ENCODE results near the gene ACAD9.
"Not testable (repeated sequence)": the region's sequence is repeated elsewhere in the genome, so short reads cannot be mapped to it uniquely, and the experiment has no call there.

ACAD9 gene

DNA sequence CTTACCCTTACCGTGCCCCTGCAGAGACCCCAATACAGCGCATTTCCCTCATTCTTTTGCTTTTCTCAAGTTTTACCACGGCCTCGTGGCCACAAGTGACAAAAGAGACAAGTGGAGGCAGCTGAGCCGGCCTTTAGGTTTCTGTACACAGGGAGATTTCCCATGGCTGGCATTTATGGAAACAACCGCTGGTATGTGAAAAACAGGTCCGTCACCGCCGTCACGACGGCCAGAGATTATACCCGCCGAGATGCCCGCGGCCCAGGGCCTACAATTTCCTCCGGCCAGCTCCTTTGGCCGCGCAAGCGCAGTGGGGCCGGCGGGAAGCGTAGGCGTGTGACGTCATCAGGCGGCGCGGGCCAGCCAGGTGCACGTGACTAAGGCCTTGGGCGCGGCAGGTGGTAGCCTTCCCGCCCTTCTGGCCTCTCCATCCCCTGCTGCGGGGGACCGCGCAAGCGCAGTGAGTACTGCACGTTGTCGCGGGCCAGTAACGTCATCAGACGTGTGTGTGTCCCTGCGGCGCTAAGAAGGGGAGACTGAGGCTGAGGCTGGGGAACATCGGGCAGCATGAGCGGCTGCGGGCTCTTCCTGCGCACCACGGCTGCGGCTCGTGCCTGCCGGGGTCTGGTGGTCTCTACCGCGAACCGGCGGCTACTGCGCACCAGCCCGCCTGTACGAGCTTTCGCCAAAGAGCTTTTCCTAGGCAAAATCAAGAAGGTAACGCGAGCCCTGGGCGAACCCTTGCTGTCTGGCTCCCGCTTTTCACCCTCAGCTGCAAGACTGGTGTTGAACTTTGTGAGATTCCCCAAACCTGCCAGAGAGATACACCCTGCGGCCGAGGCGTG, at the start of gene ACAD9:
Gene ACAD9, plus strand, starts transcription at position 496 of the 845 bp plus-strand sequence. Its CDS starts 72 bp downstream, at position 568.
- peak; percentile 94 for DNase-seq (ENCODE audit: low read depth, low spot score)

GRCh38 chr3:128829925-128830625, 49.3 kb upstream of the ACAD9 start:
- not testable (repeated sequence) for DNase-seq (ENCODE audit: low read depth, low spot score)

DNA sequence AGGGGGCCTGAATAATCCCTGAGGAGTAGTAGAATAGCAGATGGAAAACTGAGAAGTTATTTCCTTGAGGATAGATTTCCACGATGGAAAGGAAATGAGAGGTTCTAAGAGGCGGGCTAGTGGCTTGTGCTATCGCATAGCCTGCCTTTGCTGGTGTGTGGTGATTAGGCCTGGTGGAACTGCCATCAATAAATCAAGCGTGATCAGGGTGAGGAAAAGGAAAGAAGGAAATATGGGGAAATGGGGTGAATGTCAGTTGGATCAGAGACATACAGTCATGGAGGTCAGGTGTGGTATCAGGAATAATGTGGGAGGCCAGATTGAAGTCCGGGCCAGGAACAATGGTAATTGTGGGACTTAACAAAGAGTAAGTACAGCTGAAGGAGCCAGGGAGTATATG, 48.7 kb upstream of the ACAD9 start:
- not testable (repeated sequence) for DNase-seq (ENCODE audit: low read depth, low spot score)

GRCh38 chr3:128832979-128833378, 46.4 kb upstream of the ACAD9 start:
- DNase-seq (ENCODE audit: low read depth, low spot score), result not testable (repeated sequence)

DNA sequence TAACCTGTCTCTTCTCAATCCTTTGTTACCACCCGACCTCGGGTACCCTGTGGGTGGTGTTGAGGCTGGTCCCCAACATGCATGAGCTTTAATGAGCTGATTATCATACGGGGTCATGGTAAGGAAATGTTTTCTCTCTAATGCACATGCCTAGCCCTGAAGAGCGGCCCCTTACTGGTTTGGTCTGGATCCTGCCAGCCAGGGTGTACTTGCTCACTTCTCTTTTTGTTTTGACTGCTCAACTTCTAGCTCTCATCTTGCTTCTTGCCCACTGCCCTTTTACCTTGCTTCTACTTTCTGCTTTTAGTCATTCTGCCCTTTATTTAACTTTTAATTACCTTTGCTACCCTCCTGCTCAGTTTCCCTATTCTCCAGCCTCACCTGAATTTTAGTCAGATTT, 44.3 kb upstream of the ACAD9 start:
- no peak for DNase-seq (ENCODE audit: low read depth, low spot score)

- DNase-seq (ENCODE audit: low read depth, low spot score), result no peak
Measured at GRCh38 chr3:128841926-128842920, 37.2 kb upstream of the ACAD9 start.

- no peak for DNase-seq (ENCODE audit: low read depth, low spot score)
Measured at GRCh38 chr3:128844502-128844901, 34.9 kb upstream of the ACAD9 start.

- DNase-seq (ENCODE audit: low read depth, low spot score), result no peak
Measured at GRCh38 chr3:128845119-128845777, 34.2 kb upstream of the ACAD9 start.

- peak; percentile 48 for DNase-seq (ENCODE audit: low read depth, low spot score)
Measured at GRCh38 chr3:128845778-128846485, 33.5 kb upstream of the ACAD9 start.

- DNase-seq (ENCODE audit: low read depth, low spot score), result no peak
Measured at GRCh38 chr3:128846486-128846891, 32.9 kb upstream of the ACAD9 start.

DNA sequence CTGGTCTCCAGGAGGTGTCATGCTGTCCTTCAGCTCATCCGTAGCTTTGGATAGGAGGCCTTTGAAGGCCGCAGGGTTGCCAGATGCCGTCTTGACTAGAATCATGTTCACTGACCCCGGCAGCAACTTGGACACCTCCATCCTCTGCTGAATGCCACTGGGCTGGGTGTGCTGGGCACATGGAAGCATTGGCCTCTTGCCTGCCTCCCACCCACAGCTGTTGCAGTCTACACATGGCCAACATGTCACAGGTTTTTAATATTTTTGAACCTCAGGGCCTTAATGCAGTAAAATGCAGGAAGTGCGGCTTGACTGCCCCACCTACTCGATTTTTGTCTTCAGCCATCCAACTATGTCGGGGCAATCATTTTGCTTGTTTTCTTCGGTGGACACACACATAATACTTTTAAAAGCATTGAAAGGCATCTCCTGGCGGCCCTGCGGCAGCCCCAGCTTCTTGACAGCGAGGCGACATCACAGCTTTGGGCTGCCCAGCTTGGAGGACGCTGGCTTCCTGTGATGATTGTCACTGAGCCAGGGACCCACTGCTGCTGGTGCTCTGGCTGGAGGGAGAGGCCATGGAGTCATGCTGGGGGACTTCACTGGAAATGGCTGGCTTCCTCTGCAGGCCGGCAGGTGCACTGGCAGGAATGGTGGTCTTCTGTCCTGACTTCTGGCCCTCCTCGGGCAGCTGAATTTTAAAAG, 31.6 kb upstream of the ACAD9 start:
- DNase-seq (ENCODE audit: low read depth, low spot score), result no peak

DNA sequence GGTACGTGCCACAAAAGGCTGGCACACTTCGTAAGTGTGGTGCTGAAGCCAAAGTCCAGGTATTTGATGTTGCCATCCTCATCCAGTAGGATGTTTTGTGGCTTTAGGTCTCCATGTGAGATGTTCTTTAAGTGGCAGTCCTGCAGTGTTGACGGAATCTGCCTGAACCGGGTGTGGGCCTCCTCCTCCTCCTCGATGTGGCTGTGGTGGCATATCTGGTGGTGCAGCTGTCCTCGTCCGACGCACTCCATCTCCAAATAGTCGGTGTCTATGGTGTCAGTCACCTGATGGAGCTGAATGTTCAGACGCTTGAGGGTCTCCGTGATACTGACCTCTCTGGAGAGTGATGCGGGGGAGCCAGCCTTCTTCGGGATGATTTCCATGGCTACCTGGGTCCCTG, 30.5 kb upstream of the ACAD9 start:
- no peak for DNase-seq (ENCODE audit: low read depth, low spot score)

DNA sequence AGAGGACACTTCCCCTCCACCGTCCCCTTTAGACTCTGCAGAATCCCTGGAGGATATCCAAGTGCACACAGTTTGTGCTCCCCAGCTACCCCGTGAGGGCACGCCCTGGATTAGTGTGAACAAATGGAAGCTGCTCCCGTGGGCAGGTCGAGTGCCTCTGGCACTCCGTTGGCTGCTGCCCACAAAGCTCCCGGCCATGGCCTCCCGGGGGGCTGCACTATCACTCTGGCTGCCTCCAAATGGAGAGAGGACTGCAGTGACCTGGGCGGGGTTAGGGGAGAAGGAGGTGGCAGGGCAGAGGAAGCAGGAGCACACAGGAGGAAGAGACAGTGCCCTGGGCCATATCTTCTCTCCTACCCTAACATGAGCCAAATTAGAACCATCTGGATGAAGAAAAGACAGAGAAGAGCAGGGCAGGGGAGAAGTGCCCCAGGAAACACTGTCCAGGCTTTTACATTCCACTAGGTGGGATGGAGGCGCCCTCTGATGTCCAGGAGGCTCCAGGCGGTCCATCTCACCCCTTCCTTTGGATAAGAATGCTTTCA, 29.4 kb upstream of the ACAD9 start:
- DNase-seq (ENCODE audit: low read depth, low spot score), result no peak

- no peak for DNase-seq (ENCODE audit: low read depth, low spot score)
Measured at GRCh38 chr3:128850544-128850943, 28.9 kb upstream of the ACAD9 start.

DNA sequence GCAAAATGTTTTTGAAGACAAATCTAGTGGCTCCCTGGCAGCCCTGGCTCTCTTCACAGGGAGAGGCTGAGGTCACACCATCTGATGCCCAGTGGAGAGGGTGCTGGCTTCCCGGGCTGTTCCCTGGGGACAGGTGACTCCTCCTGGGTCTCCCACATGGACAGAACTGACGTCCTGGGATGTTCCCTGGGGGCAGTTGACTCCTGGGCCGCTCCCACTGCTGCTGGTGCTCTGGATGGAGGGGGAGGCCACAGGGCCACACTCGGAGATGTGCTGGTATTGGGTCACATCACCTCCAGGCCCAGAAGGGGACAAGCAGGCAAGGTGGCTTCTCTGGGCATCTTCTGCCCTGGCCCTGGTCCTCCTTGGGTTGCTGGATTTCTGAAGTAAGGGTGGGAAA, 27.8 kb upstream of the ACAD9 start:
- no peak for DNase-seq (ENCODE audit: low read depth, low spot score)

- DNase-seq (ENCODE audit: low read depth, low spot score), result no peak
Measured at GRCh38 chr3:128853826-128854225, 25.6 kb upstream of the ACAD9 start.

DNA sequence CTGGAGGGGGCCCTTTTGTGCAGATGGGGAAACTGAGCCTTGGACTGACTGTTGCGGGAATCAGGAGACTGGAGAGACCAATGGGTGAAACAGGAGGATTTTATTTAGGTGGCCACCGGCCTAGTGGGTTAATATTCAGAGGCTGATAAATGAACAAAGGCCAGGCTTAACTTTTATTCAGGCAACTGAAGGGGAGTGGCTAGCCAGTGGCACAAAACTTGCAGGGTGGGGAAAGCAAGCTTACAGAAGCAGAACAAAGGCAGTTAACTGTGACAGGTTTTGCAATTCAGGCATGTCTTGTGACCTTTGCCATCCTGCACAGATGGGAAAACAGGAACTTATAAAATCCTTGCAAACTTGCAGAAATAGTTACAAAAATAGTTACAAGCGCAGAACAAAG, 24.9 kb upstream of the ACAD9 start:
- no peak for DNase-seq (ENCODE audit: low read depth, low spot score)

- no peak for DNase-seq (ENCODE audit: low read depth, low spot score)
Measured at GRCh38 chr3:128855569-128855968, 23.9 kb upstream of the ACAD9 start.

DNA sequence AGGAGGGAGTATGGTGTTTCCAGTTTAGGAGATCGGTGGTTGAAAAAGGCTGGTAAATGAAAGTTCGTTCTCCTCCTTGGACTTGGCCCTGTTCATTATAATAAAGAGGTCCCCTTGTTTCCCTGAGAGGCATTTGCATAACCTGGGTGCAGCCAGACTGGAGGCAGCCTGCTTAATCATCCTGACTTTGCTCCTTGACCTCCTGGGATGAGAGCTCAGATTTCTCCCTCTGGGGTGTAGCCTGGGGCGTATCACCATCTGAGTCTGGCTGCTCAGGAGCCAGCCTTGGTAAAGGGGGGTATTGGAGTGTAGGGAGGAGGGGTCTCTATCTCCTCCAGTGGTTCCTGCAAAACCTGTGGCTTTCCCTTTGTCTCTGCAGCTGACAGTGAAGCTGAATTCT, 21.3 kb upstream of the ACAD9 start:
- no peak for DNase-seq (ENCODE audit: low read depth, low spot score)

GRCh38 chr3:128859630-128860029, 19.8 kb upstream of the ACAD9 start:
- DNase-seq (ENCODE audit: low read depth, low spot score), result no peak

Data from activated CD4-positive, CD25-positive, alpha-beta regulatory T cell treated with anti-CD3 and anti-CD28 coated beads, Interleukin-2, amount 50 U/mL, for 16 hours (primary cell).